GM23338 (cell line): ENCODE data around the gene RPA1. TPM values are rescaled to one million over a fixed set of nuclear protein-coding genes. Genes with fewer than 3 reads are reported as not detected.

Experiments used
- polyA plus RNA-seq: library from polyadenylated mRNA; unstranded; fragments of >200 nt; fragmentation: Nextera tagmentation; extraction: Ambion mirVana; gene quantifications from 2 replicates; pipeline ENCODE4 v1.2.1, GENCODE V29; 2016
- total RNA-seq: library from RNA; depleted of rRNA; stranded (reverse); fragments of >200 nt; shearing (Covaris generic); gene quantifications from 2 replicates; pipeline ENCODE4 v1.2.3, GENCODE V29; 2014; rRNA removed

Gene RPA1
- total and polyA plus RNA-seq, 2 experiments from 2014 or later: 33.7 to 52.1 TPM

Other genes with a start within 250 kb of the RPA1 start
- gene SLC43A2, start 201.2 kb upstream of the RPA1 start, total RNA-seq: 7.1 and 9.8 TPM in 2 replicates
- 2.2 and 2.5 TPM in 2 replicates for gene SLC43A2, start 201.2 kb upstream of the RPA1 start, polyA plus RNA-seq
- 1.0 and 1.6 TPM in 2 replicates for gene SCARF1, start 184.3 kb upstream of the RPA1 start, total RNA-seq
- gene SCARF1, start 184.3 kb upstream of the RPA1 start, polyA plus RNA-seq: 0.63 and 0.76 TPM in 2 replicates
- 9.2 and 17.4 TPM in 2 replicates for gene RILP, start 180.1 kb upstream of the RPA1 start, total RNA-seq
- 8.6 and 10.8 TPM in 2 replicates for gene RILP, start 180.1 kb upstream of the RPA1 start, polyA plus RNA-seq
- 231 and 246 TPM in 2 replicates for gene PRPF8, start 145.1 kb upstream of the RPA1 start, total RNA-seq
- 175 and 178 TPM in 2 replicates for gene PRPF8, start 145.1 kb upstream of the RPA1 start, polyA plus RNA-seq
- 0.58 and 1.4 TPM in 2 replicates for gene TLCD2, start 119.6 kb upstream of the RPA1 start, total RNA-seq
- gene TLCD2, start 119.6 kb upstream of the RPA1 start, polyA plus RNA-seq: 0.64 and 0.70 TPM in 2 replicates
- 14.5 and 17.6 TPM in 2 replicates for gene WDR81, start 105.3 kb upstream of the RPA1 start, total RNA-seq
- 3.5 and 3.7 TPM in 2 replicates for gene WDR81, start 105.3 kb upstream of the RPA1 start, polyA plus RNA-seq
- gene SERPINF2, start 87.1 kb upstream of the RPA1 start, total RNA-seq: 0.47 and 0.66 TPM in 2 replicates
- 1.2 and 1.5 TPM in 2 replicates for gene SERPINF2, start 87.1 kb upstream of the RPA1 start, polyA plus RNA-seq
- 40.7 and 41.4 TPM in 2 replicates for gene SERPINF1, start 67.9 kb upstream of the RPA1 start, total RNA-seq
- gene SERPINF1, start 67.9 kb upstream of the RPA1 start, polyA plus RNA-seq: 22.1 and 24.4 TPM in 2 replicates
- 18.4 and 21.9 TPM in 2 replicates for gene SMYD4, start 103 bp upstream of the RPA1 start, total RNA-seq
- 14.8 and 17.0 TPM in 2 replicates for gene SMYD4, start 103 bp upstream of the RPA1 start, polyA plus RNA-seq
- 0.17 TPM in 1 of 2 replicates, not detected in the other for gene RTN4RL1, start 195.3 kb downstream of the RPA1 start, total RNA-seq
- gene RTN4RL1, start 195.3 kb downstream of the RPA1 start, polyA plus RNA-seq: not detected in 2 replicates
- gene DPH1, start 200.1 kb downstream of the RPA1 start, total RNA-seq: 22.3 and 28.2 TPM in 2 replicates
- 9.0 and 11.8 TPM in 2 replicates for gene DPH1, start 200.1 kb downstream of the RPA1 start, polyA plus RNA-seq
- 21.3 and 24.8 TPM in 2 replicates for gene OVCA2, start 212.0 kb downstream of the RPA1 start, total RNA-seq
- 14.9 and 15.9 TPM in 2 replicates for gene OVCA2, start 212.0 kb downstream of the RPA1 start, polyA plus RNA-seq
- gene HIC1, start 225.1 kb downstream of the RPA1 start, total RNA-seq: 0.17 TPM in 1 of 2 replicates, not detected in the other
- gene HIC1, start 225.1 kb downstream of the RPA1 start, polyA plus RNA-seq: 0.23 and 0.26 TPM in 2 replicates